ENCODE data around the gene APBB2. TPM values are rescaled to one million over a fixed set of nuclear protein-coding genes. Genes with fewer than 3 reads are reported as not detected.
A peak's percentile ranks its signal among the peaks of the same experiment; 100 is the strongest.

The APBB2 gene
- total RNA-seq, 1 experiment from 2014 or later = 49.0 TPM

DNA sequence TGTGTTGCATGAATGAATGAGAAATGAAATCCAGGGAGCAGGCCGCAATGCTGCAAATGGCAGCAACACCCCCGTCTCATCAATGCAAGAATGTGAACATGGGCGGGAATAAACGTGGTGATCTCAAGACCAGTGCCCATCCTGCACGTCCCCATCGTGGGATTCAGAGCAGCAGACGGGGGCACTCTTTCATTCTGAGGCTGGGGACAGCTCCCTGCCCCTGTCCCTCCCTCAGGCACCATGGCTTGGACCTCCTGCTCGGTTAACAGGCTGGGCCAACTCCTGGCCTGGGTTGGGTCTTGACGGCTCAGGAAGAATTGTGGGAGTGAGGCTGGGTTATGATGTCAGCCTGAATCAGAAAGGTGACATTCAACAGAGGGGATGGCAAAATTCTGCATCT lies 385.7 kb downstream of the APBB2 start:
- ATAC-seq (no peak), DNase-seq (ENCODE audit: low spot score) (no peak)
- Mint-ChIP-seq H3K36me3 (peaks cover 46% of the 10 kb centered on the region), H3K9me3 (no peaks in the 10 kb centered on the region), H3K27me3 (ENCODE audit: low read depth) (no peaks in the 10 kb centered on the region), H3K4me3 (no peak overlapping the region), H3K27ac (peak overlapping the region; percentile 23; the same call in 1 of the 2 replicates), H3K4me1 (no peaks in the 10 kb centered on the region)
- no peak for TF ChIP-seq KAT7 (CRISPR knock-in tag; IDR thresholded peaks at IDR 0.05; ENCODE audit: borderline replicate concordance)
- no peak for TF ChIP-seq IRF2 (CRISPR knock-in tag; IDR thresholded peaks at IDR 0.05; ENCODE audit: borderline replicate concordance, low read depth)
- no peak for TF ChIP-seq USF1 (CRISPR knock-in tag; IDR thresholded peaks at IDR 0.05)
- no peak for TF ChIP-seq JUN (CRISPR knock-in tag; IDR thresholded peaks at IDR 0.05)
- CTCF ChIA-PET = no interaction called here
- POLR2A ChIA-PET = no interaction called here

GRCh38 chr4:40827758-40828157 lies 386.6 kb downstream of the APBB2 start:
- ATAC-seq = no peak
- CTCF ChIA-PET = interaction anchor here (1.8 kb wide), 1 partner anchor 13 kb away, joined by 4 read pairs; no protein-coding TSS in a partner anchor
- H3K27ac Mint-ChIP-seq = no peak overlapping the region

DNA sequence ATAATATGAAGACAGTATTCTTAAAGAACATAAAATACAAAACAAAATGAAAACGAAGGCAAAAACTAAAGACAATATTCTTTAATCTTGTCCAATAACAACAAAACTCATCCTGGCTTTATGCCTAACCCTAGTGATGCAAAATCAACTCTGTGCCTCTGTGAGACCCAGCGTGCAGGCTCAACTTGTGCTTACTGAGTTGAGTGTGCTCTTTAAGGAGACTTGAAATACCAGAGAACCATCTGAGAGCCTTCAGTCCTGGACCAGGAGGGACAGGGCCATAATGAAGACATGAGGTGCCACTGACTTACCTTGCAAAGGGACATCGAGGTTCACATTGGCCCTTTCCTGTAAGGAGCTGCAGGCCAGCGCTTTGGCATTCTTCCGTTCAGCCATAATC lies 387.5 kb downstream of the APBB2 start:
- TF ChIP-seq NFATC4 (CRISPR knock-in tag; IDR thresholded peaks at IDR 0.05) (no peak), SP1 (CRISPR knock-in tag; conservative IDR thresholded peaks at IDR 0.05) (no peak), OVOL2 (CRISPR knock-in tag; IDR thresholded peaks at IDR 0.05; ENCODE audit: borderline replicate concordance) (no peak), KAT7 (CRISPR knock-in tag; IDR thresholded peaks at IDR 0.05; ENCODE audit: borderline replicate concordance) (no peak), JUN (CRISPR knock-in tag; IDR thresholded peaks at IDR 0.05) (no peak), AR (CRISPR knock-in tag; IDR thresholded peaks at IDR 0.05) (no peak), ATF1 (CRISPR knock-in tag; IDR thresholded peaks at IDR 0.05) (no peak)
- TF ChIP-seq, protein P1, sequence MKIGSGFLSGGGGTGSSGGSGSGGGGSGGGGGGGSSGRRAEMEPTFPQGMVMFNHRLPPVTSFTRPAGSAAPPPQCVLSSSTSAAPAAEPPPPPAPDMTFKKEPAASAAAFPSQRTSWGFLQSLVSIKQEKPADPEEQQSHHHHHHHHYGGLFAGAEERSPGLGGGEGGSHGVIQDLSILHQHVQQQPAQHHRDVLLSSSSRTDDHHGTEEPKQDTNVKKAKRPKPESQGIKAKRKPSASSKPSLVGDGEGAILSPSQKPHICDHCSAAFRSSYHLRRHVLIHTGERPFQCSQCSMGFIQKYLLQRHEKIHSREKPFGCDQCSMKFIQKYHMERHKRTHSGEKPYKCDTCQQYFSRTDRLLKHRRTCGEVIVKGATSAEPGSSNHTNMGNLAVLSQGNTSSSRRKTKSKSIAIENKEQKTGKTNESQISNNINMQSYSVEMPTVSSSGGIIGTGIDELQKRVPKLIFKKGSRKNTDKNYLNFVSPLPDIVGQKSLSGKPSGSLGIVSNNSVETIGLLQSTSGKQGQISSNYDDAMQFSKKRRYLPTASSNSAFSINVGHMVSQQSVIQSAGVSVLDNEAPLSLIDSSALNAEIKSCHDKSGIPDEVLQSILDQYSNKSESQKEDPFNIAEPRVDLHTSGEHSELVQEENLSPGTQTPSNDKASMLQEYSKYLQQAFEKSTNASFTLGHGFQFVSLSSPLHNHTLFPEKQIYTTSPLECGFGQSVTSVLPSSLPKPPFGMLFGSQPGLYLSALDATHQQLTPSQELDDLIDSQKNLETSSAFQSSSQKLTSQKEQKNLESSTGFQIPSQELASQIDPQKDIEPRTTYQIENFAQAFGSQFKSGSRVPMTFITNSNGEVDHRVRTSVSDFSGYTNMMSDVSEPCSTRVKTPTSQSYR (CRISPR knock-in tag; IDR thresholded peaks at IDR 0.05) = no peak
- H3K4me1 Mint-ChIP-seq = no peaks in the 10 kb centered on the region
- H3K27me3 Mint-ChIP-seq (ENCODE audit: low read depth) = no peaks in the 10 kb centered on the region
- DNase-seq (ENCODE audit: low spot score) (no peak), ATAC-seq (no peak)
- no peaks in the 10 kb centered on the region for H3K9me3 Mint-ChIP-seq
- CTCF ChIA-PET = interaction anchor here (1.8 kb wide), 1 partner anchor 14 kb away, joined by 4 read pairs; no protein-coding TSS in a partner anchor
- H3K4me3 Mint-ChIP-seq = no peak overlapping the region
- POLR2A ChIA-PET = no interaction called here
- H3K36me3 Mint-ChIP-seq = peaks cover 54% of the 10 kb centered on the region
- H3K27ac Mint-ChIP-seq = no peak overlapping the region

More at GRCh38 chr4:40827758-40828157, 386.6 kb downstream of the APBB2 start:
- TF ChIP-seq JAZF1 (CRISPR knock-in tag; IDR thresholded peaks at IDR 0.05) = no peak
- TF ChIP-seq, protein P2, sequence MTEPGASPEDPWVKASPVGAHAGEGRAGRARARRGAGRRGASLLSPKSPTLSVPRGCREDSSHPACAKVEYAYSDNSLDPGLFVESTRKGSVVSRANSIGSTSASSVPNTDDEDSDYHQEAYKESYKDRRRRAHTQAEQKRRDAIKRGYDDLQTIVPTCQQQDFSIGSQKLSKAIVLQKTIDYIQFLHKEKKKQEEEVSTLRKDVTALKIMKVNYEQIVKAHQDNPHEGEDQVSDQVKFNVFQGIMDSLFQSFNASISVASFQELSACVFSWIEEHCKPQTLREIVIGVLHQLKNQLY (CRISPR knock-in tag; IDR thresholded peaks at IDR 0.05) = no peak
- no peak for TF ChIP-seq ZNF263 (CRISPR knock-in tag; IDR thresholded peaks at IDR 0.05; ENCODE audit: low read depth)
- TF ChIP-seq, protein P3, sequence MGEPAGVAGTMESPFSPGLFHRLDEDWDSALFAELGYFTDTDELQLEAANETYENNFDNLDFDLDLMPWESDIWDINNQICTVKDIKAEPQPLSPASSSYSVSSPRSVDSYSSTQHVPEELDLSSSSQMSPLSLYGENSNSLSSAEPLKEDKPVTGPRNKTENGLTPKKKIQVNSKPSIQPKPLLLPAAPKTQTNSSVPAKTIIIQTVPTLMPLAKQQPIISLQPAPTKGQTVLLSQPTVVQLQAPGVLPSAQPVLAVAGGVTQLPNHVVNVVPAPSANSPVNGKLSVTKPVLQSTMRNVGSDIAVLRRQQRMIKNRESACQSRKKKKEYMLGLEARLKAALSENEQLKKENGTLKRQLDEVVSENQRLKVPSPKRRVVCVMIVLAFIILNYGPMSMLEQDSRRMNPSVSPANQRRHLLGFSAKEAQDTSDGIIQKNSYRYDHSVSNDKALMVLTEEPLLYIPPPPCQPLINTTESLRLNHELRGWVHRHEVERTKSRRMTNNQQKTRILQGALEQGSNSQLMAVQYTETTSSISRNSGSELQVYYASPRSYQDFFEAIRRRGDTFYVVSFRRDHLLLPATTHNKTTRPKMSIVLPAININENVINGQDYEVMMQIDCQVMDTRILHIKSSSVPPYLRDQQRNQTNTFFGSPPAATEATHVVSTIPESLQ (CRISPR knock-in tag; IDR thresholded peaks at IDR 0.05) = no peak
- Mint-ChIP-seq H3K9me3 (no peaks in the 10 kb centered on the region), H3K4me3 (no peak overlapping the region), H3K4me1 (no peaks in the 10 kb centered on the region), H3K36me3 (peaks cover 45% of the 10 kb centered on the region), H3K27me3 (ENCODE audit: low read depth) (no peaks in the 10 kb centered on the region)
- DNase-seq (ENCODE audit: low spot score) = no peak
- POLR2A ChIA-PET = no interaction called here
